T-cell (primary cell): Measurements from ENCODE around the gene NT5DC4. TPM values are rescaled to one million over a fixed set of nuclear protein-coding genes. Genes with fewer than 3 reads are reported as not detected.

Experiments
- ATAC-seq, 4 experiments: fragments of 200-7000 bp in 3 of 4; fragments of 150-1000 bp in 1 of 4; cut with Tn5 transposase; replicated peaks in 1 of 4; 1 replicate in 3 of 4; 2 replicates in 1 of 4; pipeline ENCODE4 v1.10.0; 2021; ENCODE audit warnings: moderate library complexity in 3 of 4, mild to moderate bottlenecking in 2 of 4, moderate number of reproducible peaks in 1 of 4
- CTCF ChIA-PET, 2 donors: fragments of 300-600 bp; sonication (Branson Sonifier 250); formaldehyde crosslinking; loops; one replicate each; lab custom pipeline; 2022; ENCODE audit warnings: antibody characterized with exemption in 2 of 2; lab: Charles Lee
- POLR2A ChIA-PET, 2 donors: fragments of 300-600 bp; sonication (Branson Sonifier 250); formaldehyde crosslinking; loops; one replicate each; lab custom pipeline; 2022; ENCODE audit warnings: antibody characterized with exemption in 2 of 2; lab: Charles Lee
- DNase-seq, 35 experiments: peaks; one replicate each; pipeline versions ENCODE4 v3.0.0 to v3.0.0-alpha.2; 2013 to 2023
- H3K27ac ChIP-seq: one replicate; pipeline ENCODE4 v1.5.1; 2013; ENCODE audit warnings: low read length
- H3K27me3 ChIP-seq, 2 experiments: replicated peaks in 1 of 2; 1 replicate in 1 of 2; 2 replicates in 1 of 2; pipeline versions ENCODE4 v1.6.1 to v1.7.0; 2013; ENCODE audit warnings: low read length in 1 of 2, mixed read lengths in 1 of 2; ENCODE audit not compliant: control insufficient read depth in 2 of 2, insufficient read depth in 2 of 2; ENCODE audit errors: extremely low read depth in 1 of 2
- H3K36me3 ChIP-seq, 2 donors: 1 replicate in 1 of 2; 2 replicates in 1 of 2; pipeline versions ENCODE4 v1.6.1 to v1.7.0; 2013; ENCODE audit warnings: low read length in 1 of 2; ENCODE audit not compliant: control insufficient read depth in 2 of 2, insufficient read depth in 1 of 2; ENCODE audit errors: extremely low read depth in 1 of 2
- H3K4me1 ChIP-seq, 2 experiments: 1 replicate in 1 of 2; 2 replicates in 1 of 2; pipeline versions ENCODE4 v1.6.1 to v1.7.0; 2013; ENCODE audit warnings: low read length in 2 of 2, mixed read lengths in 1 of 2; ENCODE audit not compliant: insufficient read depth in 2 of 2, control insufficient read depth in 1 of 2; ENCODE audit errors: extremely low read depth in 1 of 2
- H3K4me3 ChIP-seq, 2 donors: 1 replicate in 1 of 2; 2 replicates in 1 of 2; pipeline versions ENCODE4 v1.5.1 to v1.7.0; 2013; ENCODE audit warnings: mild to moderate bottlenecking in 2 of 2, low read length in 1 of 2, moderate library complexity in 1 of 2; ENCODE audit not compliant: control insufficient read depth in 1 of 2; ENCODE audit errors: extremely low read depth in 1 of 2
- H3K9me3 ChIP-seq: 2 replicates; pipeline ENCODE4 v1.7.0; 2013
- H3K27ac Mint-ChIP-seq, 2 donors: one replicate each; pipeline ENCODE4 v1.8.0; 2020 to 2021; ENCODE audit warnings: mild to moderate bottlenecking in 2 of 2, mixed read lengths in 2 of 2
- H3K27me3 Mint-ChIP-seq, 2 donors: one replicate each; pipeline ENCODE4 v1.8.0; 2021 to 2022; ENCODE audit warnings: mixed read lengths in 2 of 2
- H3K36me3 Mint-ChIP-seq: one replicate; pipeline ENCODE4 v1.8.0; 2021; ENCODE audit warnings: mixed read lengths
- H3K4me1 Mint-ChIP-seq, 3 donors: one replicate each; pipeline ENCODE4 v1.8.0; 2020 to 2022; ENCODE audit warnings: mixed read lengths in 3 of 3, mild to moderate bottlenecking in 1 of 3
- H3K4me3 Mint-ChIP-seq, 3 donors: one replicate each; pipeline ENCODE4 v1.8.0; 2020 to 2022; ENCODE audit warnings: mild to moderate bottlenecking in 3 of 3, mixed read lengths in 3 of 3, moderate library complexity in 3 of 3
- H3K9me3 Mint-ChIP-seq, 3 donors: one replicate each; pipeline ENCODE4 v1.8.0; 2020 to 2022; ENCODE audit warnings: mixed read lengths in 3 of 3
- WGBS: methylation state at CpG from one replicate; pipeline ENCODE4 v1.1.5; 2013; ENCODE audit warnings: missing lambda C conversion rate; ENCODE audit not compliant: insufficient coverage; 5-methylcytosine and 5-hydroxymethylcytosine counted together
- total RNA-seq, 35 experiments: library from RNA in 6 of 35; stranded (reverse) in 6 of 35; fragments of 120-200 nt in 1 of 35; gene quantifications; one replicate each; pipeline versions ENCODE4 v1.2.1 to v1.2.4 and lab custom pipeline; 2013 to 2026

Gene NT5DC4
- total RNA-seq, 5 donors from 2014 or later (not counting 1 experiment from before 2014, with no cell fraction given): not detected

- Mint-ChIP-seq H3K27ac (no peak overlapping the region), H3K27me3 (no peaks in the 10 kb centered on the region), H3K36me3 (no peaks in the 10 kb centered on the region), H3K4me1 (peaks cover 1 to 25% (median 6%) of the 10 kb centered on the region in 3 donors), H3K9me3 (no peaks in the 10 kb centered on the region), H3K4me3 (no peak overlapping the region)
- Histone ChIP-seq H3K4me1 (peaks cover under 1 to 6% of the 10 kb centered on the region in 2 experiments), H3K4me3 (no peak overlapping the region), H3K9me3 (no peaks in the 10 kb centered on the region), H3K36me3 (no peaks in the 10 kb centered on the region), H3K27ac (no peak overlapping the region), H3K27me3 (no peaks in the 10 kb centered on the region)
- POLR2A ChIA-PET: no interaction called here
- WGBS: no CpG with 5 or more reads among the region's 2 CpGs
- DNase-seq (no peak), ATAC-seq (no peak)
- CTCF ChIA-PET: no interaction called here
Observed at GRCh38 chr2:112758711-112759110, 37.9 kb downstream of the NT5DC4 start.

DNA sequence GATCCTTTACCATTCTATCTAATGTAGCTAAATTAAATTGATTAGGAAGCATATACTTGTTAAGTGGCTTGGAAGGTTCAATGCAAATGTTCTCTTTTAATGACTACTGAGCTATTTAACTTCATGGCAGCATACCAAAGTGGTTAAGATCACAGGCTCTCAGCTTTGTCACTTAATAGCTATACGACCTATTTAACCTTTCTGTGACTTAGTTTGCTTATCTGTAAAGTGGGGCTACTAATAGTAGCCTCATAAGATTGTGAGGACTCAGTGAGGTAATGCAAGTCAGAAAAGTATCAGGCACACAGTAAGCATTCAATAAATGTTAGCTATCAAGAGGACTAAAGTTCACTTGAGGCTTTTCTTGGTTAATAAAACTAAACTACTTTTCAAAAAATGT lies 39.3 kb downstream of the NT5DC4 start:
- no peaks in the 10 kb centered on the region for H3K36me3 ChIP-seq
- no peaks in the 10 kb centered on the region for H3K9me3 Mint-ChIP-seq
- DNase-seq (no peak), ATAC-seq (no peak)
- no peak overlapping the region for H3K4me3 Mint-ChIP-seq
- no peaks in the 10 kb centered on the region for H3K36me3 Mint-ChIP-seq
- no peak overlapping the region for H3K27ac Mint-ChIP-seq
- peaks cover 11 to 26% (median 21%) of the 10 kb centered on the region in 3 donors for H3K4me1 Mint-ChIP-seq
- no CpG with 5 or more reads among the region's 1 CpG for WGBS
- H3K9me3 ChIP-seq: no peaks in the 10 kb centered on the region
- peaks cover 9 to 13% of the 10 kb centered on the region in 2 experiments for H3K4me1 ChIP-seq
- H3K27ac ChIP-seq: no peak overlapping the region
- H3K4me3 ChIP-seq: no peak overlapping the region
- ChIA-PET POLR2A (interaction anchor here in 1 of 2 donors (0.7 kb wide), 1 partner anchor 10 kb away, joined by 3 read pairs; no protein-coding TSS in a partner anchor), CTCF (no interaction called here)
- H3K27me3 ChIP-seq: no peaks in the 10 kb centered on the region
- no peaks in the 10 kb centered on the region for H3K27me3 Mint-ChIP-seq

DNA sequence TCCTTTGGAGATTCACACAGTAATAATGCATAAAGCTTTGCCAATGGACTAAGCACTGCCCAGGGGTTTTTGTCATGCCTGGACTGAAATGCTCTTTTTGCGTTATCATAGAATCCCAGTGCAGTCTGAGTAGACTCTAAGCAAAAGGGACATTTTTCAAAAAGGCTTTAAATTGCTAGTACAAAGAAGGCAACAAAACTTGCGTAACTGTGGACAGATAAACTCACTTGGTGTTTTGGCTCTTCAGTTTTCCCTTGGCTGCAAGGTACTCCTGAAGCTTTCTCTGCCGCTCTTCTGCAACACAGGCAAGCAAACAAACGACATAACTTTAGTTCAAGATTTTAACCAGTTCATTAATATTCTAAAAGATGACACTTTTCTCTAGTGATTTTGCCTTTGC lies 41.5 kb downstream of the NT5DC4 start:
- no peaks in the 10 kb centered on the region for H3K27me3 ChIP-seq
- no peak overlapping the region for H3K4me3 ChIP-seq
- no peaks in the 10 kb centered on the region for H3K36me3 ChIP-seq
- Mint-ChIP-seq H3K27me3 (no peaks in the 10 kb centered on the region), H3K36me3 (no peaks in the 10 kb centered on the region), H3K27ac (no peak overlapping the region), H3K4me3 (no peak overlapping the region), H3K9me3 (no peaks in the 10 kb centered on the region), H3K4me1 (peaks cover 19 to 28% (median 23%) of the 10 kb centered on the region in 3 donors)
- POLR2A ChIA-PET: no interaction called here
- no peak overlapping the region for H3K27ac ChIP-seq
- H3K9me3 ChIP-seq: no peaks in the 10 kb centered on the region
- peaks cover 9 to 16% of the 10 kb centered on the region in 2 experiments for H3K4me1 ChIP-seq
- CTCF ChIA-PET: interaction anchor here in 1 of 2 donors (0.9 kb wide), 1 partner anchor 8 kb away, joined by 5 read pairs; no protein-coding TSS in a partner anchor
- 100% methylated on average over 4 of the region's 4 CpGs for WGBS
- ATAC-seq (no peak), DNase-seq (no peak)

GRCh38 chr2:112764071-112765044 lies 43.5 kb downstream of the NT5DC4 start, which contains the start of gene CKAP2L:
Gene CKAP2L (minus strand): TSS chr2:112764609. CDS start chr2:112764598, 11 bp downstream.
- no peaks in the 10 kb centered on the region for H3K27me3 Mint-ChIP-seq
- DNase-seq: peak; percentile 86 to 99 (median 96)
- ChIA-PET CTCF (no interaction called here), POLR2A (no interaction called here)
- peak within 1 kb of the TSS; percentile 91 to 97 (median 94) for H3K4me3 Mint-ChIP-seq
- Histone ChIP-seq H3K4me3 (peak within 1 kb of the TSS; percentile 61 to 86), H3K9me3 (no peaks in the 10 kb centered on the region), H3K4me1 (peaks cover 9 to 16% of the 10 kb centered on the region in 2 experiments), H3K36me3 (no peaks in the 10 kb centered on the region), H3K27ac (peak within 1 kb of the TSS; percentile 39), H3K27me3 (no peaks in the 10 kb centered on the region)
- WGBS: under 1% methylated on average over 74 of the region's 79 CpGs
- H3K27ac Mint-ChIP-seq: peak within 1 kb of the TSS; percentile 62 to 64
- ATAC-seq: peak; percentile 99 to 100 (median 99)
- H3K4me1 Mint-ChIP-seq: peaks cover 28 to 40% (median 31%) of the 10 kb centered on the region in 3 donors
- no peaks in the 10 kb centered on the region for H3K9me3 Mint-ChIP-seq
- H3K36me3 Mint-ChIP-seq: no peaks in the 10 kb centered on the region

GRCh38 chr2:112765251-112765650 lies 44.4 kb downstream of the NT5DC4 start:
- ATAC-seq: no peak
- DNase-seq: no peak
- peaks cover 28 to 40% (median 31%) of the 10 kb centered on the region in 3 donors for H3K4me1 Mint-ChIP-seq
- Histone ChIP-seq H3K4me1 (peaks cover 9 to 16% of the 10 kb centered on the region in 2 experiments), H3K27me3 (no peaks in the 10 kb centered on the region), H3K27ac (no peak overlapping the region), H3K36me3 (no peaks in the 10 kb centered on the region), H3K4me3 (peak overlapping the region; percentile 61 to 86), H3K9me3 (no peaks in the 10 kb centered on the region)
- H3K9me3 Mint-ChIP-seq: no peaks in the 10 kb centered on the region
- no peaks in the 10 kb centered on the region for H3K36me3 Mint-ChIP-seq
- H3K4me3 Mint-ChIP-seq: peak overlapping the region; percentile 91 to 97 (median 94)
- CTCF ChIA-PET: no interaction called here
- peak overlapping the region; percentile 53 to 62 for H3K27ac Mint-ChIP-seq
- H3K27me3 Mint-ChIP-seq: no peaks in the 10 kb centered on the region
- POLR2A ChIA-PET: interaction anchor here in 1 of 2 donors (0.5 kb wide), 1 partner anchor 16 kb away, joined by 4 read pairs; no protein-coding TSS in a partner anchor
- WGBS: no CpG with 5 or more reads among the region's 4 CpGs

- Mint-ChIP-seq H3K4me1 (peaks cover 28 to 40% (median 31%) of the 10 kb centered on the region in 3 donors), H3K27me3 (peaks cover 0 to 2% of the 10 kb centered on the region in 2 donors), H3K4me3 (peak overlapping the region; percentile 25 to 79 (median 44)), H3K36me3 (no peaks in the 10 kb centered on the region), H3K27ac (peak overlapping the region; percentile 11 to 95), H3K9me3 (no peaks in the 10 kb centered on the region)
- peak in 1 of 35 experiments; percentile 25 for DNase-seq
- no CpG with 5 or more reads among the region's 6 CpGs for WGBS
- Histone ChIP-seq H3K27ac (peak overlapping the region; percentile 65), H3K36me3 (no peaks in the 10 kb centered on the region), H3K9me3 (no peaks in the 10 kb centered on the region), H3K4me1 (peaks cover 9 to 16% of the 10 kb centered on the region in 2 experiments), H3K27me3 (no peaks in the 10 kb centered on the region), H3K4me3 (peak overlapping the region in 1 of 2 donors; percentile 33)
- ChIA-PET CTCF (no interaction called here), POLR2A (no interaction called here)
- ATAC-seq: no peak
Observed at GRCh38 chr2:112767693-112768330, 47.0 kb downstream of the NT5DC4 start.
